Measurements from ENCODE around the gene GCH1. TPM values are rescaled to one million over a fixed set of nuclear protein-coding genes. Genes with fewer than 3 reads are reported as not detected.

Gene GCH1
- total and polyA plus RNA-seq, 2 donors, result 16.4 to 22.5 TPM

- no peaks in the 10 kb centered on the region for H3K27me3 ChIP-seq (ENCODE audit: control insufficient read depth in 2 of 2, insufficient read depth in 1 of 2, low read length in 1 of 2)
- no peak for DNase-seq (ENCODE audit: low read depth in 6 of 9, low spot score in 9 of 9)
- no peak overlapping the region for H3K4me3 ChIP-seq (ENCODE audit: low read length in 2 of 2)
- WGBS, result 95% methylated on average over 3 of the region's 3 CpGs
- peaks cover 0 to 2% of the 10 kb centered on the region in 2 donors for H3K4me1 ChIP-seq (ENCODE audit: control insufficient read depth in 2 of 2, insufficient read depth in 2 of 2, low read length in 2 of 2)
- H3K36me3 ChIP-seq (ENCODE audit: control insufficient read depth in 2 of 2, insufficient read depth in 2 of 2, low read length in 1 of 2), result peaks cover 0 to 8% of the 10 kb centered on the region in 2 donors
- no peak overlapping the region for H3K27ac ChIP-seq (ENCODE audit: low read depth in 1 of 2, low read length in 1 of 2)
- no peaks in the 10 kb centered on the region for H3K9me3 ChIP-seq (ENCODE audit: control insufficient read depth in 2 of 2, insufficient read depth in 1 of 2, low read length in 1 of 2)
These were observed 62.3 kb downstream of the GCH1 start for GRCh38 chr14:54840336-54840735.

GRCh38 chr14:54839701-54840119 is 62.9 kb downstream of the GCH1 start:
- Histone ChIP-seq H3K4me3 (ENCODE audit: low read length in 2 of 2) (no peak overlapping the region), H3K36me3 (ENCODE audit: control insufficient read depth in 2 of 2, insufficient read depth in 2 of 2, low read length in 1 of 2) (peaks cover 0 to 8% of the 10 kb centered on the region in 2 donors), H3K4me1 (ENCODE audit: control insufficient read depth in 2 of 2, insufficient read depth in 2 of 2, low read length in 2 of 2) (peaks cover 0 to 2% of the 10 kb centered on the region in 2 donors), H3K27me3 (ENCODE audit: control insufficient read depth in 2 of 2, insufficient read depth in 1 of 2, low read length in 1 of 2) (no peaks in the 10 kb centered on the region), H3K27ac (ENCODE audit: low read depth in 1 of 2, low read length in 1 of 2) (no peak overlapping the region), H3K9me3 (ENCODE audit: control insufficient read depth in 2 of 2, insufficient read depth in 1 of 2, low read length in 1 of 2) (no peaks in the 10 kb centered on the region)
- no peak for DNase-seq (ENCODE audit: low read depth in 6 of 9, low spot score in 9 of 9)
- WGBS, result 96% methylated on average over 3 of the region's 3 CpGs

- no peaks in the 10 kb centered on the region for H3K27me3 ChIP-seq (ENCODE audit: control insufficient read depth in 2 of 2, insufficient read depth in 1 of 2, low read length in 1 of 2)
- H3K4me3 ChIP-seq (ENCODE audit: low read length in 2 of 2), result no peak overlapping the region
- peaks cover 0 to 2% of the 10 kb centered on the region in 2 donors for H3K4me1 ChIP-seq (ENCODE audit: control insufficient read depth in 2 of 2, insufficient read depth in 2 of 2, low read length in 2 of 2)
- no peak for DNase-seq (ENCODE audit: low read depth in 6 of 9, low spot score in 9 of 9)
- 98% methylated on average over 10 of the region's 10 CpGs for WGBS
- H3K36me3 ChIP-seq (ENCODE audit: control insufficient read depth in 2 of 2, insufficient read depth in 2 of 2, low read length in 1 of 2), result peaks cover 0 to 8% of the 10 kb centered on the region in 2 donors
- no peaks in the 10 kb centered on the region for H3K9me3 ChIP-seq (ENCODE audit: control insufficient read depth in 2 of 2, insufficient read depth in 1 of 2, low read length in 1 of 2)
- H3K27ac ChIP-seq (ENCODE audit: low read depth in 1 of 2, low read length in 1 of 2), result no peak overlapping the region
These were observed 63.6 kb downstream of the GCH1 start for GRCh38 chr14:54838931-54839512.

- peaks cover 0 to 2% of the 10 kb centered on the region in 2 donors for H3K4me1 ChIP-seq (ENCODE audit: control insufficient read depth in 2 of 2, insufficient read depth in 2 of 2, low read length in 2 of 2)
- 96% methylated on average over 2 of the region's 2 CpGs for WGBS
- no peak for DNase-seq (ENCODE audit: low read depth in 6 of 9, low spot score in 9 of 9)
- H3K36me3 ChIP-seq (ENCODE audit: control insufficient read depth in 2 of 2, insufficient read depth in 2 of 2, low read length in 1 of 2), result peaks cover 0 to 8% of the 10 kb centered on the region in 2 donors
- no peaks in the 10 kb centered on the region for H3K9me3 ChIP-seq (ENCODE audit: control insufficient read depth in 2 of 2, insufficient read depth in 1 of 2, low read length in 1 of 2)
- no peaks in the 10 kb centered on the region for H3K27me3 ChIP-seq (ENCODE audit: control insufficient read depth in 2 of 2, insufficient read depth in 1 of 2, low read length in 1 of 2)
- no peak overlapping the region for H3K4me3 ChIP-seq (ENCODE audit: low read length in 2 of 2)
- no peak overlapping the region for H3K27ac ChIP-seq (ENCODE audit: low read depth in 1 of 2, low read length in 1 of 2)
These were observed 65.0 kb downstream of the GCH1 start for GRCh38 chr14:54837508-54838149.

- 83% methylated on average over 2 of the region's 2 CpGs for WGBS
- Histone ChIP-seq H3K27me3 (ENCODE audit: control insufficient read depth in 2 of 2, insufficient read depth in 1 of 2, low read length in 1 of 2) (no peaks in the 10 kb centered on the region), H3K9me3 (ENCODE audit: control insufficient read depth in 2 of 2, insufficient read depth in 1 of 2, low read length in 1 of 2) (no peaks in the 10 kb centered on the region), H3K36me3 (ENCODE audit: control insufficient read depth in 2 of 2, insufficient read depth in 2 of 2, low read length in 1 of 2) (peaks cover 0 to 2% of the 10 kb centered on the region in 2 donors), H3K4me1 (ENCODE audit: control insufficient read depth in 2 of 2, insufficient read depth in 2 of 2, low read length in 2 of 2) (peaks cover 0 to 2% of the 10 kb centered on the region in 2 donors), H3K4me3 (ENCODE audit: low read length in 2 of 2) (no peak overlapping the region), H3K27ac (ENCODE audit: low read depth in 1 of 2, low read length in 1 of 2) (no peak overlapping the region)
- no peak for DNase-seq (ENCODE audit: low read depth in 6 of 9, low spot score in 9 of 9)
These were observed 66.4 kb downstream of the GCH1 start for GRCh38 chr14:54836231-54836630.

GRCh38 chr14:54834727-54835126 is 67.9 kb downstream of the GCH1 start:
- H3K36me3 ChIP-seq (ENCODE audit: control insufficient read depth in 2 of 2, insufficient read depth in 2 of 2, low read length in 1 of 2), result no peaks in the 10 kb centered on the region
- H3K27me3 ChIP-seq (ENCODE audit: control insufficient read depth in 2 of 2, insufficient read depth in 1 of 2, low read length in 1 of 2), result no peaks in the 10 kb centered on the region
- no peak overlapping the region for H3K4me3 ChIP-seq (ENCODE audit: low read length in 2 of 2)
- H3K27ac ChIP-seq (ENCODE audit: low read depth in 1 of 2, low read length in 1 of 2), result no peak overlapping the region
- DNase-seq (ENCODE audit: low read depth in 6 of 9, low spot score in 9 of 9), result no peak
- WGBS, result 96% methylated on average over 6 of the region's 6 CpGs
- H3K4me1 ChIP-seq (ENCODE audit: control insufficient read depth in 2 of 2, insufficient read depth in 2 of 2, low read length in 2 of 2), result no peaks in the 10 kb centered on the region
- no peaks in the 10 kb centered on the region for H3K9me3 ChIP-seq (ENCODE audit: control insufficient read depth in 2 of 2, insufficient read depth in 1 of 2, low read length in 1 of 2)

- no peaks in the 10 kb centered on the region for H3K4me1 ChIP-seq (ENCODE audit: control insufficient read depth in 2 of 2, insufficient read depth in 2 of 2, low read length in 2 of 2)
- no peak for DNase-seq (ENCODE audit: low read depth in 6 of 9, low spot score in 9 of 9)
- no peak overlapping the region for H3K27ac ChIP-seq (ENCODE audit: low read depth in 1 of 2, low read length in 1 of 2)
- H3K4me3 ChIP-seq (ENCODE audit: low read length in 2 of 2), result no peak overlapping the region
- no peaks in the 10 kb centered on the region for H3K9me3 ChIP-seq (ENCODE audit: control insufficient read depth in 2 of 2, insufficient read depth in 1 of 2, low read length in 1 of 2)
- no peaks in the 10 kb centered on the region for H3K27me3 ChIP-seq (ENCODE audit: control insufficient read depth in 2 of 2, insufficient read depth in 1 of 2, low read length in 1 of 2)
- H3K36me3 ChIP-seq (ENCODE audit: control insufficient read depth in 2 of 2, insufficient read depth in 2 of 2, low read length in 1 of 2), result no peaks in the 10 kb centered on the region
These were observed 68.5 kb downstream of the GCH1 start for GRCh38 chr14:54834081-54834480.

- Histone ChIP-seq H3K4me1 (ENCODE audit: control insufficient read depth in 2 of 2, insufficient read depth in 2 of 2, low read length in 2 of 2) (no peaks in the 10 kb centered on the region), H3K9me3 (ENCODE audit: control insufficient read depth in 2 of 2, insufficient read depth in 1 of 2, low read length in 1 of 2) (no peaks in the 10 kb centered on the region), H3K27me3 (ENCODE audit: control insufficient read depth in 2 of 2, insufficient read depth in 1 of 2, low read length in 1 of 2) (no peaks in the 10 kb centered on the region), H3K36me3 (ENCODE audit: control insufficient read depth in 2 of 2, insufficient read depth in 2 of 2, low read length in 1 of 2) (no peaks in the 10 kb centered on the region), H3K27ac (ENCODE audit: low read depth in 1 of 2, low read length in 1 of 2) (no peak overlapping the region), H3K4me3 (ENCODE audit: low read length in 2 of 2) (no peak overlapping the region)
- DNase-seq (ENCODE audit: low read depth in 6 of 9, low spot score in 9 of 9), result no peak
- WGBS, result 96% methylated on average over 4 of the region's 4 CpGs
These were observed 72.0 kb downstream of the GCH1 start for GRCh38 chr14:54830650-54831049.

GRCh38 chr14:54829486-54830224 is 73.0 kb downstream of the GCH1 start:
- H3K4me1 ChIP-seq (ENCODE audit: control insufficient read depth in 2 of 2, insufficient read depth in 2 of 2, low read length in 2 of 2), result no peaks in the 10 kb centered on the region
- H3K4me3 ChIP-seq (ENCODE audit: low read length in 2 of 2), result no peak overlapping the region
- no peaks in the 10 kb centered on the region for H3K9me3 ChIP-seq (ENCODE audit: control insufficient read depth in 2 of 2, insufficient read depth in 1 of 2, low read length in 1 of 2)
- DNase-seq (ENCODE audit: low read depth in 6 of 9, low spot score in 9 of 9), result no peak
- no peak overlapping the region for H3K27ac ChIP-seq (ENCODE audit: low read depth in 1 of 2, low read length in 1 of 2)
- WGBS, result 92% methylated on average over 8 of the region's 8 CpGs
- H3K27me3 ChIP-seq (ENCODE audit: control insufficient read depth in 2 of 2, insufficient read depth in 1 of 2, low read length in 1 of 2), result no peaks in the 10 kb centered on the region
- H3K36me3 ChIP-seq (ENCODE audit: control insufficient read depth in 2 of 2, insufficient read depth in 2 of 2, low read length in 1 of 2), result no peaks in the 10 kb centered on the region
